GM23338 (cell line): Measurements from ENCODE around the gene TMEM145. TPM values are rescaled to one million over a fixed set of nuclear protein-coding genes. Genes with fewer than 3 reads are reported as not detected.

Experiments
- ATAC-seq: fragments of 200-7000 bp; cut with Tn5 transposase; 3 replicates; pipeline ENCODE4 v1.9.1; 2020
- DNase-seq: peaks from one replicate; pipeline ENCODE4 v3.0.0-alpha.2; 2015; ENCODE audit warnings: low spot score
- H2AFZ ChIP-seq: fragments of 200-600 bp; sonication (generic); 2 replicates; pipeline ENCODE4 v1.8.0; 2016; ENCODE audit warnings: antibody characterized with exemption, mild to moderate bottlenecking, moderate library complexity
- H3F3A ChIP-seq: fragments of 200-600 bp; sonication (generic); replicated peaks from 2 replicates; pipeline ENCODE4 v1.8.0; 2017; ENCODE audit warnings: antibody characterized with exemption, mixed run types, low read depth
- H3K27ac ChIP-seq: fragments of 200-600 bp; sonication (generic); 2 replicates; pipeline ENCODE4 v1.6.1; 2016; ENCODE audit warnings: low read depth
- H3K27me3 ChIP-seq: fragments of 200-600 bp; sonication (generic); 2 replicates; pipeline ENCODE4 v1.8.0; 2016; ENCODE audit warnings: mild to moderate bottlenecking, mixed run types, moderate library complexity; ENCODE audit not compliant: insufficient read depth
- H3K36me3 ChIP-seq: fragments of 200-600 bp; sonication (generic); 2 replicates; pipeline ENCODE4 v1.8.0; 2016; ENCODE audit warnings: mild to moderate bottlenecking; ENCODE audit not compliant: insufficient read depth
- H3K4me1 ChIP-seq: fragments of 200-600 bp; sonication (generic); 2 replicates; pipeline ENCODE4 v1.8.0; 2016; ENCODE audit warnings: mild to moderate bottlenecking, moderate library complexity; ENCODE audit not compliant: insufficient read depth
- H3K4me2 ChIP-seq: fragments of 200-600 bp; sonication (generic); 2 replicates; pipeline ENCODE4 v1.7.1; 2017; ENCODE audit warnings: mixed run types
- H3K4me3 ChIP-seq: fragments of 200-600 bp; sonication (generic); 2 replicates; pipeline ENCODE4 v1.6.1; 2016; ENCODE audit warnings: mixed run types
- H3K79me2 ChIP-seq: fragments of 200-600 bp; sonication (generic); replicated peaks from 2 replicates; pipeline ENCODE4 v1.8.0; 2017; ENCODE audit warnings: mild to moderate bottlenecking; ENCODE audit not compliant: insufficient read depth
- H3K9me2 ChIP-seq: fragments of 200-600 bp; sonication (generic); 2 replicates; pipeline ENCODE4 v1.8.0; 2017; ENCODE audit not compliant: insufficient read depth
- H4K20me1 ChIP-seq: fragments of 200-600 bp; sonication (generic); replicated peaks from 2 replicates; pipeline ENCODE4 v1.8.0; 2017; ENCODE audit warnings: mild to moderate bottlenecking; ENCODE audit not compliant: insufficient read depth
- H3K27ac Mint-ChIP-seq: 2 replicates; pipeline ENCODE4 v1.8.0; 2020; ENCODE audit warnings: inconsistent platforms, mild to moderate bottlenecking, moderate library complexity, mixed read lengths
- H3K27me3 Mint-ChIP-seq: 3 replicates; pipeline ENCODE4 v1.8.0; 2022; ENCODE audit warnings: low read depth, mild to moderate bottlenecking, moderate library complexity, mixed read lengths, inconsistent platforms; ENCODE audit not compliant: insufficient read depth, poor library complexity
- H3K36me3 Mint-ChIP-seq: 3 replicates; pipeline ENCODE4 v1.8.0; 2021; ENCODE audit warnings: low read depth, mild to moderate bottlenecking, inconsistent platforms, moderate library complexity, mixed read lengths
- H3K4me1 Mint-ChIP-seq: 3 replicates; pipeline ENCODE4 v1.8.0; 2020; ENCODE audit warnings: mild to moderate bottlenecking, inconsistent platforms, mixed read lengths
- H3K4me3 Mint-ChIP-seq: 3 replicates; pipeline ENCODE4 v1.8.0; 2021; ENCODE audit warnings: moderate library complexity, mild to moderate bottlenecking, inconsistent platforms, mixed read lengths
- H3K9me3 Mint-ChIP-seq: 3 replicates; pipeline ENCODE4 v1.8.0; 2020; ENCODE audit warnings: moderate library complexity, mild to moderate bottlenecking, inconsistent platforms, mixed read lengths
- CREB1 ChIP-seq: fragments of 250-450 bp; sonication (Bioruptor Pico); IDR thresholded peaks from 2 replicates; pipeline ENCODE4 v1.5.0; 2020; ENCODE audit warnings: low read depth, mild to moderate bottlenecking, moderate library complexity
- CTCF ChIP-seq, 2 experiments: fragments of 200-600 bp in 1 of 2; sonication (generic) in 1 of 2; conservative IDR thresholded peaks; 2 replicates each; pipeline versions ENCODE4 v1.5.1 to v1.6.1; 2016 to 2017; ENCODE audit warnings: antibody characterized with exemption in 2 of 2, low read depth in 2 of 2, mild to moderate bottlenecking in 2 of 2, moderate library complexity in 1 of 2
- ETS1 ChIP-seq: IDR thresholded peaks from 2 replicates; pipeline ENCODE4 v1.6.1; 2016; ENCODE audit warnings: antibody characterized with exemption
- EZH2 ChIP-seq: fragments of 200-600 bp; sonication (generic); IDR thresholded peaks from one replicate; pipeline ENCODE4 v1.8.0; 2017; ENCODE audit warnings: antibody characterized with exemption, mild to moderate bottlenecking, low read depth; ENCODE audit not compliant: unreplicated experiment
- EZH2phosphoT487 ChIP-seq: fragments of 200-600 bp; sonication (generic); IDR thresholded peaks from one replicate; pipeline ENCODE4 v1.8.1; 2018; ENCODE audit warnings: antibody characterized with exemption; ENCODE audit not compliant: unreplicated experiment
- JUNB ChIP-seq: IDR thresholded peaks from one replicate; pipeline ENCODE4 v1.6.1; 2016; ENCODE audit warnings: antibody characterized with exemption; ENCODE audit not compliant: unreplicated experiment
- NANOG ChIP-seq: IDR thresholded peaks from 2 replicates; pipeline ENCODE4 v1.6.1; 2016; ENCODE audit warnings: antibody characterized with exemption, borderline replicate concordance
- POLR2AphosphoS5 ChIP-seq: IDR thresholded peaks from 2 replicates; pipeline ENCODE4 v1.6.1; 2016; ENCODE audit warnings: antibody characterized with exemption, low read depth
- REST ChIP-seq: IDR thresholded peaks from one replicate; pipeline ENCODE4 v1.6.1; 2018; ENCODE audit warnings: antibody characterized with exemption; ENCODE audit not compliant: unreplicated experiment
- STAT1 ChIP-seq: IDR thresholded peaks from one replicate; pipeline ENCODE4 v1.6.1; 2016; ENCODE audit warnings: antibody characterized with exemption; ENCODE audit not compliant: unreplicated experiment
- ZNF114 ChIP-seq: fragments of 250-450 bp; sonication (Bioruptor Pico); IDR thresholded peaks from 2 replicates; pipeline ENCODE4 v1.5.0; 2020; ENCODE audit warnings: mild to moderate bottlenecking, moderate library complexity
- ZNF331 ChIP-seq: fragments of 250-450 bp; sonication (Bioruptor Pico); IDR thresholded peaks from 2 replicates; pipeline ENCODE4 v1.5.0; 2020; ENCODE audit warnings: low read depth, mild to moderate bottlenecking, moderate library complexity
- ZNF462 ChIP-seq: fragments of 250-450 bp; sonication (Bioruptor Pico); IDR thresholded peaks from 2 replicates; pipeline ENCODE4 v1.5.0; 2020; ENCODE audit warnings: mild to moderate bottlenecking, moderate library complexity
- polyA plus RNA-seq: library from polyadenylated mRNA; unstranded; fragments of >200 nt; fragmentation: Nextera tagmentation; extraction: Ambion mirVana; gene quantifications from 2 replicates; pipeline ENCODE4 v1.2.1, GENCODE V29; 2016
- total RNA-seq: library from RNA; depleted of rRNA; stranded (reverse); fragments of >200 nt; shearing (Covaris generic); gene quantifications from 2 replicates; pipeline ENCODE4 v1.2.3, GENCODE V29; 2014

The TMEM145 gene
- total and polyA plus RNA-seq, 2 experiments from 2014 or later, result 1.9 to 5.4 TPM

GRCh38 chr19:42278452-42279154, 34.5 kb upstream of the TMEM145 start:
- Mint-ChIP-seq H3K4me1 (peaks cover 26% of the 10 kb centered on the region), H3K4me3 (peak overlapping the region; percentile 73; the same call in 2 of the 3 replicates), H3K9me3 (no peaks in the 10 kb centered on the region; the same call in 2 of the 3 replicates), H3K27ac (no peak overlapping the region), H3K36me3 (peaks cover 7% of the 10 kb centered on the region; the same call in 2 of the 3 replicates), H3K27me3 (peaks cover 18% of the 10 kb centered on the region)
- Histone ChIP-seq H3K36me3 (no peaks in the 10 kb centered on the region), H3K4me3 (no peak overlapping the region), H3K4me2 (no peak overlapping the region), H3K4me1 (peaks cover 27% of the 10 kb centered on the region), H2AFZ (no peak overlapping the region), H3F3A (peaks cover 17% of the 10 kb centered on the region; the same call in 1 of the 2 replicates), H3K9me2 (no peaks in the 10 kb centered on the region), H3K27ac (no peak overlapping the region), H3K79me2 (peaks cover 3% of the 10 kb centered on the region; the same call in 1 of the 2 replicates), H4K20me1 (0 out of 2 replicates have a peak, but pooled peaks cover 3% of the 10 kb centered on the region), H3K27me3 (no peaks in the 10 kb centered on the region)
- no peak for DNase-seq
- ATAC-seq, result no peak
- TF ChIP-seq STAT1, result no peak
- no peak for TF ChIP-seq JUNB
- TF ChIP-seq CTCF (conservative IDR thresholded peaks at IDR 0.05; ENCODE audit: low read depth in 2 of 2), result no peak
- TF ChIP-seq ZNF331, result no peak
- TF ChIP-seq ETS1, result no peak
- no peak for TF ChIP-seq POLR2AphosphoS5
- no peak for TF ChIP-seq ZNF462 (CRISPR knock-in tag)
- no peak for TF ChIP-seq EZH2
- no peak for TF ChIP-seq EZH2phosphoT487
- no peak for TF ChIP-seq REST
- no peak for TF ChIP-seq CREB1 (CRISPR knock-in tag)
- no peak for TF ChIP-seq NANOG
- TF ChIP-seq ZNF114 (CRISPR knock-in tag), result no peak
